ENCODE data around the gene NCOR1.

NCOR1 gene

GRCh38 chr17:16106161-16106891 lies 109.0 kb downstream of the NCOR1 start:
- H3K36me3 ChIP-seq (ENCODE audit: control insufficient read depth, low read length), result peaks cover 27% of the 10 kb centered on the region
- H3K27ac ChIP-seq (ENCODE audit: low read depth, low read length), result no peak overlapping the region

GRCh38 chr17:16104189-16104588 lies 111.1 kb downstream of the NCOR1 start:
- Histone ChIP-seq H3K4me2 (ENCODE audit: low read length) (no peak overlapping the region), H3K36me3 (ENCODE audit: control insufficient read depth, low read length) (peaks cover 38% of the 10 kb centered on the region), H3K27me3 (ENCODE audit: control insufficient read depth, low read length) (no peaks in the 10 kb centered on the region), H4K20me1 (ENCODE audit: control insufficient read depth, insufficient read depth, low read depth, low read length) (no peaks in the 10 kb centered on the region), H3K9me3 (ENCODE audit: control insufficient read depth, insufficient read depth, low read length) (no peaks in the 10 kb centered on the region), H3F3A (ENCODE audit: control insufficient read depth, insufficient read depth) (no peaks in the 10 kb centered on the region), H3K4me3 (ENCODE audit: low read length) (no peak overlapping the region), H3K27ac (ENCODE audit: low read depth, low read length) (no peak overlapping the region), H3K9me2 (replicated peaks; ENCODE audit: control insufficient read depth, low read length) (no peaks in the 10 kb centered on the region), H3K4me1 (ENCODE audit: control insufficient read depth, low read length) (no peaks in the 10 kb centered on the region), H3K79me2 (ENCODE audit: control insufficient read depth, low read length) (no peaks in the 10 kb centered on the region)
- TF ChIP-seq CTCF (IDR thresholded peaks at IDR 0.05; ENCODE audit: low read depth, low read length, poor library complexity, severe bottlenecking) (no peak), EZH2phosphoT487 (IDR thresholded peaks at IDR 0.05; ENCODE audit: borderline replicate concordance, low read length) (no peak)

More at GRCh38 chr17:16106161-16106891, 109.0 kb downstream of the NCOR1 start:
- Histone ChIP-seq H3K4me2 (ENCODE audit: low read length) (no peak overlapping the region), H3F3A (ENCODE audit: control insufficient read depth, insufficient read depth) (no peaks in the 10 kb centered on the region), H3K79me2 (ENCODE audit: control insufficient read depth, low read length) (no peaks in the 10 kb centered on the region), H4K20me1 (ENCODE audit: control insufficient read depth, insufficient read depth, low read depth, low read length) (no peaks in the 10 kb centered on the region), H3K9me2 (replicated peaks; ENCODE audit: control insufficient read depth, low read length) (no peaks in the 10 kb centered on the region), H3K4me3 (ENCODE audit: low read length) (no peak overlapping the region), H3K4me1 (ENCODE audit: control insufficient read depth, low read length) (no peaks in the 10 kb centered on the region), H3K27me3 (ENCODE audit: control insufficient read depth, low read length) (no peaks in the 10 kb centered on the region), H3K9me3 (ENCODE audit: control insufficient read depth, insufficient read depth, low read length) (no peaks in the 10 kb centered on the region)
- TF ChIP-seq CTCF (IDR thresholded peaks at IDR 0.05; ENCODE audit: low read depth, low read length, poor library complexity, severe bottlenecking), result no peak
- no peak for TF ChIP-seq EZH2phosphoT487 (IDR thresholded peaks at IDR 0.05; ENCODE audit: borderline replicate concordance, low read length)

- Histone ChIP-seq H3K9me3 (ENCODE audit: control insufficient read depth, insufficient read depth, low read length) (no peaks in the 10 kb centered on the region), H3K79me2 (ENCODE audit: control insufficient read depth, low read length) (no peaks in the 10 kb centered on the region), H3K4me3 (ENCODE audit: low read length) (no peak overlapping the region), H3K4me1 (ENCODE audit: control insufficient read depth, low read length) (no peaks in the 10 kb centered on the region), H3K27me3 (ENCODE audit: control insufficient read depth, low read length) (no peaks in the 10 kb centered on the region), H3F3A (ENCODE audit: control insufficient read depth, insufficient read depth) (no peaks in the 10 kb centered on the region), H3K36me3 (ENCODE audit: control insufficient read depth, low read length) (peaks cover 58% of the 10 kb centered on the region), H4K20me1 (ENCODE audit: control insufficient read depth, insufficient read depth, low read depth, low read length) (no peaks in the 10 kb centered on the region), H3K27ac (ENCODE audit: low read depth, low read length) (no peak overlapping the region), H3K4me2 (ENCODE audit: low read length) (no peak overlapping the region), H3K9me2 (replicated peaks; ENCODE audit: control insufficient read depth, low read length) (no peaks in the 10 kb centered on the region)
- TF ChIP-seq EZH2phosphoT487 (IDR thresholded peaks at IDR 0.05; ENCODE audit: borderline replicate concordance, low read length), result no peak
- TF ChIP-seq CTCF (IDR thresholded peaks at IDR 0.05; ENCODE audit: low read depth, low read length, poor library complexity, severe bottlenecking), result no peak
Observed at GRCh38 chr17:16101440-16101839, 113.9 kb downstream of the NCOR1 start.
